ENCODE results near the gene FAM25G.
"Not testable (repeated sequence)": the region's sequence is repeated elsewhere in the genome, so short reads cannot be mapped to it uniquely, and the experiment has no call there.

DNA sequence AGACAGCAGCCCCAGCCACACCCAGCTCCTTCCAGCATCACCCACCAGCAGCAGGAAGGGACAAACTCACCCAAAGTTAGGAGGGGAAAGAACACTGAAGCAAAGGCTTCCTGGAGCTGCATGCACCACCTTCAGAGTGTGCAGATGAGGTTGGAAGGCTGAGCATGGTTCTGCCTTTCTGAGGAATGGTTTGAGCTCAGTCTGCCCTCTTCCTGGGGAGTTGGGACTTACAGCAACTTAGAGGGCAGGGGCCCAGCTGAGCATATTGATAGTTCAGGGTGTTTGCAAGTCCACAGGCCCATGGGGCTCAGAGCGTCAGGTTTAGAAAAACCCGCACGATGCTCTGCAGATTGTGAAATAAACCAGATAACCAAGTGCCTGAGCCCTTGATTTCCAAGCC lies 11.4 kb downstream of the FAM25G start:
- not testable (repeated sequence) for TF ChIP-seq POLR2A (IDR thresholded peaks at IDR 0.05)
- TF ChIP-seq, protein P1, sequence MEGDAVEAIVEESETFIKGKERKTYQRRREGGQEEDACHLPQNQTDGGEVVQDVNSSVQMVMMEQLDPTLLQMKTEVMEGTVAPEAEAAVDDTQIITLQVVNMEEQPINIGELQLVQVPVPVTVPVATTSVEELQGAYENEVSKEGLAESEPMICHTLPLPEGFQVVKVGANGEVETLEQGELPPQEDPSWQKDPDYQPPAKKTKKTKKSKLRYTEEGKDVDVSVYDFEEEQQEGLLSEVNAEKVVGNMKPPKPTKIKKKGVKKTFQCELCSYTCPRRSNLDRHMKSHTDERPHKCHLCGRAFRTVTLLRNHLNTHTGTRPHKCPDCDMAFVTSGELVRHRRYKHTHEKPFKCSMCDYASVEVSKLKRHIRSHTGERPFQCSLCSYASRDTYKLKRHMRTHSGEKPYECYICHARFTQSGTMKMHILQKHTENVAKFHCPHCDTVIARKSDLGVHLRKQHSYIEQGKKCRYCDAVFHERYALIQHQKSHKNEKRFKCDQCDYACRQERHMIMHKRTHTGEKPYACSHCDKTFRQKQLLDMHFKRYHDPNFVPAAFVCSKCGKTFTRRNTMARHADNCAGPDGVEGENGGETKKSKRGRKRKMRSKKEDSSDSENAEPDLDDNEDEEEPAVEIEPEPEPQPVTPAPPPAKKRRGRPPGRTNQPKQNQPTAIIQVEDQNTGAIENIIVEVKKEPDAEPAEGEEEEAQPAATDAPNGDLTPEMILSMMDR (IDR thresholded peaks at IDR 0.05): not testable (repeated sequence)

Measured in tibial nerve (tissue), 3 donors.